Gastroesophageal sphincter (tissue), 3 donors: ENCODE results near the gene POLQ.

ENCODE experiments used
- EP300 ChIP-seq: sonication (generic); formaldehyde crosslinking; IDR thresholded peaks from one replicate; pipeline ENCODE4 v1.6.1; 2017; ENCODE audit warnings: antibody characterized with exemption, mild to moderate bottlenecking
- TF ChIP-seq, protein P1 (sequence below), 4 experiments: fragments of 200-600 bp in 2 of 4; fragments of 450-650 bp in 2 of 4; sonication (generic) in 1 of 4; IDR thresholded peaks; one replicate each; pipeline ENCODE4 v1.5.1; 2017 to 2019; ENCODE audit warnings: antibody characterized with exemption in 4 of 4, mild to moderate bottlenecking in 2 of 4, moderate library complexity in 2 of 4

DNA sequence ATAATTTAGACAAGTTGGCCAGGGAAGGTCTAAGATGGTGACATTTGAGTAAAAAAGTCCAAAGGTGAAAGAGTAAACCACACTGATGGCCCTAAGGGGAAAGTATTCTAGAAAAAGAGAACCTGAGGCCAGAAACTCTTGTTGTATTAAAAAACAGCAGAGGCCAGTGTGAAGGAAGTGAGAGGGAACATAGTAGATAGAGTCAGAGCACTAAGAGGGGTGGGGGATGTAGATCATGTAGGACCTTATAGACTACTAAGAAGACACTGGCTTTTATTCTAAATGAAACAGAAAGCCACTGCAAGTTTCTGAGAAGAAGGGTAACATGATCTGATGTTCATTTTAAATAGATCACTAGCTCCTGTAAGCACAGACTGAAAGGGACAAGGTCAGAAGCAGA is 14.5 kb downstream of the POLQ start:
- TF ChIP-seq, protein P1, sequence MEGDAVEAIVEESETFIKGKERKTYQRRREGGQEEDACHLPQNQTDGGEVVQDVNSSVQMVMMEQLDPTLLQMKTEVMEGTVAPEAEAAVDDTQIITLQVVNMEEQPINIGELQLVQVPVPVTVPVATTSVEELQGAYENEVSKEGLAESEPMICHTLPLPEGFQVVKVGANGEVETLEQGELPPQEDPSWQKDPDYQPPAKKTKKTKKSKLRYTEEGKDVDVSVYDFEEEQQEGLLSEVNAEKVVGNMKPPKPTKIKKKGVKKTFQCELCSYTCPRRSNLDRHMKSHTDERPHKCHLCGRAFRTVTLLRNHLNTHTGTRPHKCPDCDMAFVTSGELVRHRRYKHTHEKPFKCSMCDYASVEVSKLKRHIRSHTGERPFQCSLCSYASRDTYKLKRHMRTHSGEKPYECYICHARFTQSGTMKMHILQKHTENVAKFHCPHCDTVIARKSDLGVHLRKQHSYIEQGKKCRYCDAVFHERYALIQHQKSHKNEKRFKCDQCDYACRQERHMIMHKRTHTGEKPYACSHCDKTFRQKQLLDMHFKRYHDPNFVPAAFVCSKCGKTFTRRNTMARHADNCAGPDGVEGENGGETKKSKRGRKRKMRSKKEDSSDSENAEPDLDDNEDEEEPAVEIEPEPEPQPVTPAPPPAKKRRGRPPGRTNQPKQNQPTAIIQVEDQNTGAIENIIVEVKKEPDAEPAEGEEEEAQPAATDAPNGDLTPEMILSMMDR (IDR thresholded peaks at IDR 0.05): no peak
- no peak for TF ChIP-seq EP300
